ENCODE results near the gene RNLS.

DNA sequence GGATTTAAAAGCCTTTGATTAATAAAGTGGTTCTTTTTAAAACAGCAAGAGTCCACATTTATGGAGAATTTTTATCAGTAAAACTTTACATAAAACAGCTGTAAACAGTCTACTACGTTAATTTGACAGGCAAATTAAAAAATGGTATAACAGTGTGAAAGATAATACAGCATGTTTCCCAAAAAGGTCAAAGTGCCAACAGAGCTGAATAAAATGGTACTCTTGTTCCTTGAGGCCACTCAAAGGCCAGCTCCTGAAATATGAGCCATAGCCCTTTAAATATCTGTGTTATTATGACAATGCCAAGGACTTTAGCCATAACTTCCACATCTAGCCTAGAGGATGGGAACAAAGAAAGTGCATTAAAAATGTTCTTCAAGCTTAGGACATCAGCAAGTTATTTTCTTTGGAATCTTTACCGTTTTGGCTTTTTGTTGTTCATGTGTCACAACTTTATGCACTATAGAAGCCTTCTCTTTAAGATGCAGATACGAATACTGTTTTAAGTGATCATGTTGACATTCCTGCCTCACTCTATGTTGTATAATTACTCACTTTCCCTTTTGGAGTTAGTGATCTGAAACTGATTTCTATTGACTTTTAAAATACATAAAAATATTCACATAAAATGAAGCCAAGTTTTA lies 165.6 kb downstream of the RNLS start:
- TF ChIP-seq, protein P1, sequence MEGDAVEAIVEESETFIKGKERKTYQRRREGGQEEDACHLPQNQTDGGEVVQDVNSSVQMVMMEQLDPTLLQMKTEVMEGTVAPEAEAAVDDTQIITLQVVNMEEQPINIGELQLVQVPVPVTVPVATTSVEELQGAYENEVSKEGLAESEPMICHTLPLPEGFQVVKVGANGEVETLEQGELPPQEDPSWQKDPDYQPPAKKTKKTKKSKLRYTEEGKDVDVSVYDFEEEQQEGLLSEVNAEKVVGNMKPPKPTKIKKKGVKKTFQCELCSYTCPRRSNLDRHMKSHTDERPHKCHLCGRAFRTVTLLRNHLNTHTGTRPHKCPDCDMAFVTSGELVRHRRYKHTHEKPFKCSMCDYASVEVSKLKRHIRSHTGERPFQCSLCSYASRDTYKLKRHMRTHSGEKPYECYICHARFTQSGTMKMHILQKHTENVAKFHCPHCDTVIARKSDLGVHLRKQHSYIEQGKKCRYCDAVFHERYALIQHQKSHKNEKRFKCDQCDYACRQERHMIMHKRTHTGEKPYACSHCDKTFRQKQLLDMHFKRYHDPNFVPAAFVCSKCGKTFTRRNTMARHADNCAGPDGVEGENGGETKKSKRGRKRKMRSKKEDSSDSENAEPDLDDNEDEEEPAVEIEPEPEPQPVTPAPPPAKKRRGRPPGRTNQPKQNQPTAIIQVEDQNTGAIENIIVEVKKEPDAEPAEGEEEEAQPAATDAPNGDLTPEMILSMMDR (IDR thresholded peaks at IDR 0.05): no peak
- no peak for TF ChIP-seq SMAD3 (CRISPR knock-in tag; IDR thresholded peaks at IDR 0.05; ENCODE audit: borderline replicate concordance)
- TF ChIP-seq ZNF232 (CRISPR knock-in tag; IDR thresholded peaks at IDR 0.05): no peak
- no peak for TF ChIP-seq ZNF423 (CRISPR knock-in tag; IDR thresholded peaks at IDR 0.05)
- TF ChIP-seq PRRX2 (CRISPR knock-in tag; IDR thresholded peaks at IDR 0.05): no peak
- no peak for TF ChIP-seq CBFB (CRISPR knock-in tag; IDR thresholded peaks at IDR 0.05; ENCODE audit: low read depth)
- no peak for TF ChIP-seq GABPB1 (CRISPR knock-in tag; IDR thresholded peaks at IDR 0.05)
- no peak for TF ChIP-seq TP53 (CRISPR knock-in tag; IDR thresholded peaks at IDR 0.05)
- TF ChIP-seq CREB1 (CRISPR knock-in tag; IDR thresholded peaks at IDR 0.05): no peak
- TF ChIP-seq, protein P2, sequence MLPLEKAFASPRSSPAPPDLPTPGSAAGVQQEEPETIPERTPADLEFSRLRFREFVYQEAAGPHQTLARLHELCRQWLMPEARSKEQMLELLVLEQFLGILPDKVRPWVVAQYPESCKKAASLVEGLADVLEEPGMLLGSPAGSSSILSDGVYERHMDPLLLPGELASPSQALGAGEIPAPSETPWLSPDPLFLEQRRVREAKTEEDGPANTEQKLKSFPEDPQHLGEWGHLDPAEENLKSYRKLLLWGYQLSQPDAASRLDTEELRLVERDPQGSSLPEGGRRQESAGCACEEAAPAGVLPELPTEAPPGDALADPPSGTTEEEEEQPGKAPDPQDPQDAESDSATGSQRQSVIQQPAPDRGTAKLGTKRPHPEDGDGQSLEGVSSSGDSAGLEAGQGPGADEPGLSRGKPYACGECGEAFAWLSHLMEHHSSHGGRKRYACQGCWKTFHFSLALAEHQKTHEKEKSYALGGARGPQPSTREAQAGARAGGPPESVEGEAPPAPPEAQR (CRISPR knock-in tag; IDR thresholded peaks at IDR 0.05): no peak
- TF ChIP-seq, protein P3, sequence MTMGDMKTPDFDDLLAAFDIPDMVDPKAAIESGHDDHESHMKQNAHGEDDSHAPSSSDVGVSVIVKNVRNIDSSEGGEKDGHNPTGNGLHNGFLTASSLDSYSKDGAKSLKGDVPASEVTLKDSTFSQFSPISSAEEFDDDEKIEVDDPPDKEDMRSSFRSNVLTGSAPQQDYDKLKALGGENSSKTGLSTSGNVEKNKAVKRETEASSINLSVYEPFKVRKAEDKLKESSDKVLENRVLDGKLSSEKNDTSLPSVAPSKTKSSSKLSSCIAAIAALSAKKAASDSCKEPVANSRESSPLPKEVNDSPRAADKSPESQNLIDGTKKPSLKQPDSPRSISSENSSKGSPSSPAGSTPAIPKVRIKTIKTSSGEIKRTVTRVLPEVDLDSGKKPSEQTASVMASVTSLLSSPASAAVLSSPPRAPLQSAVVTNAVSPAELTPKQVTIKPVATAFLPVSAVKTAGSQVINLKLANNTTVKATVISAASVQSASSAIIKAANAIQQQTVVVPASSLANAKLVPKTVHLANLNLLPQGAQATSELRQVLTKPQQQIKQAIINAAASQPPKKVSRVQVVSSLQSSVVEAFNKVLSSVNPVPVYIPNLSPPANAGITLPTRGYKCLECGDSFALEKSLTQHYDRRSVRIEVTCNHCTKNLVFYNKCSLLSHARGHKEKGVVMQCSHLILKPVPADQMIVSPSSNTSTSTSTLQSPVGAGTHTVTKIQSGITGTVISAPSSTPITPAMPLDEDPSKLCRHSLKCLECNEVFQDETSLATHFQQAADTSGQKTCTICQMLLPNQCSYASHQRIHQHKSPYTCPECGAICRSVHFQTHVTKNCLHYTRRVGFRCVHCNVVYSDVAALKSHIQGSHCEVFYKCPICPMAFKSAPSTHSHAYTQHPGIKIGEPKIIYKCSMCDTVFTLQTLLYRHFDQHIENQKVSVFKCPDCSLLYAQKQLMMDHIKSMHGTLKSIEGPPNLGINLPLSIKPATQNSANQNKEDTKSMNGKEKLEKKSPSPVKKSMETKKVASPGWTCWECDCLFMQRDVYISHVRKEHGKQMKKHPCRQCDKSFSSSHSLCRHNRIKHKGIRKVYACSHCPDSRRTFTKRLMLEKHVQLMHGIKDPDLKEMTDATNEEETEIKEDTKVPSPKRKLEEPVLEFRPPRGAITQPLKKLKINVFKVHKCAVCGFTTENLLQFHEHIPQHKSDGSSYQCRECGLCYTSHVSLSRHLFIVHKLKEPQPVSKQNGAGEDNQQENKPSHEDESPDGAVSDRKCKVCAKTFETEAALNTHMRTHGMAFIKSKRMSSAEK (CRISPR knock-in tag; IDR thresholded peaks at IDR 0.05; ENCODE audit: borderline replicate concordance): no peak

Data from WTC11 (cell line).